ENCODE measurements around the gene GRIN3B. TPM values are rescaled to one million over a fixed set of nuclear protein-coding genes. Genes with fewer than 3 reads are reported as not detected.

Gene GRIN3B
- total and polyA plus RNA-seq, 9 of the 15 experiments (the other 6 are each of a cell fraction or from before 2014, with no cell fraction given): 0.06 to 0.95 (median 0.19) TPM; not detected in 6

DNA sequence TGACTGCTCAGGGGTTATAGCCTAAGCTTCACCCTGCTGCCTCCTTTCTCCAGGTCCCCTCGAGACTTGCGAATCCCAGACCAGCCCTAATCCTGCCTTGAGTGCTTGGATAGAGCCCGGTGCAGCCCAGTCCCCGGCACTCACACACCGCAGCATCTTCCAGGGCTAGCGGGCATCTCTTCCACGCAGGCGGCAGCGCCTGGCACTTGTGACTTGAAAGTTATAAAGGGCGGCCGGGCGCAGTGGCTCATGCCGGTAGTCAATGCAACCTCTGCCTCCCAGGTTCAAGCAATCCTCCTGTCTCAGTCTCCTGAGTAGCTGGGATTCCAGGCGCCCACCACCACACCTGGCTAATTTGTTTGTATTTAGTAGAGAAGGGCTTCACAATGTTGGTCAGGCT is 14.1 kb upstream of the GRIN3B start:
- POLR2A ChIA-PET: interaction anchor here (0.6 to 1.8 kb wide), 2 partner anchors 63 to 67 kb away, joined by 3 to 5 read pairs; no protein-coding TSS in a partner anchor
- no peak overlapping the region for H3K27ac ChIP-seq (ENCODE audit: extremely low read depth, low read depth, low read length)
- no peak for DNase-seq (ENCODE audit: extremely low read depth in 1 of 4, low spot score in 3 of 4)
- H3K9ac ChIP-seq (ENCODE audit: insufficient read depth in 1 of 2, low read depth in 2 of 2, low read length in 2 of 2): peak overlapping the region in 1 of 2 experiments; percentile 98; a peak in 2 of 4 replicates
- TF ChIP-seq RBFOX2 (IDR thresholded peaks at IDR 0.05; ENCODE audit: low read depth, low read length) (peak; percentile 40; the same call in 1 of the 2 replicates), FOXK2 (conservative IDR thresholded peaks at IDR 0.05 in 1 of 2, IDR thresholded peaks at IDR 0.05 in 1 of 2; ENCODE audit: low read depth in 2 of 2) (no peak)
- TF ChIP-seq, protein P1, sequence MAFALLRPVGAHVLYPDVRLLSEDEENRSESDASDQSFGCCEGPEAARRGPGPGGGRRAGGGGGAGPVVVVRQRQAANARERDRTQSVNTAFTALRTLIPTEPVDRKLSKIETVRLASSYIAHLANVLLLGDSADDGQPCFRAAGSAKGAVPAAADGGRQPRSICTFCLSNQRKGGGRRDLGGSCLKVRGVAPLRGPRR (CRISPR knock-in tag; IDR thresholded peaks at IDR 0.05): no peak
- H4K20me1 ChIP-seq (replicated peaks; ENCODE audit: control insufficient read depth, insufficient read depth, low read length): no peaks in the 10 kb centered on the region
- peaks cover 16 to 80% of the 10 kb centered on the region in 2 experiments; a peak in 4 of 5 replicates for H3K4me1 ChIP-seq (replicated peaks in 1 of 2; ENCODE audit: control insufficient read depth in 2 of 2, insufficient read depth in 2 of 2, low read length in 2 of 2)
- intact Hi-C loops (cut with micrococcal nuclease) (no loop called here), in situ Hi-C loops (cut with MboI) (loop anchor here (5.0 kb wide), 1 partner anchor 224 kb away; no protein-coding TSS in a partner anchor)
- no TSS peak for BruUV-seq (replicated peaks)
- no peaks in the 10 kb centered on the region for H3K27me3 ChIP-seq (ENCODE audit: control insufficient read depth in 2 of 2, insufficient read depth in 2 of 2, low read length in 2 of 2)
- no peak for ATAC-seq
- no peak overlapping the region for H3K4me3 ChIP-seq
- no peaks in the 10 kb centered on the region for H3K9me3 ChIP-seq (replicated peaks; ENCODE audit: control insufficient read depth, insufficient read depth, low read depth, low read length)
- H3K9me1 ChIP-seq (ENCODE audit: control insufficient read depth, insufficient read depth, low read length): peaks cover 3% of the 10 kb centered on the region
- WGBS (ENCODE audit: insufficient coverage, low coverage, missing lambda C conversion rate): 90% methylated on average over 14 of the region's 14 CpGs
- H3K36me3 ChIP-seq (ENCODE audit: control insufficient read depth, insufficient read depth, low read length): peaks cover 55% of the 10 kb centered on the region; the same call in 2 of the 3 replicates
- CTCF ChIA-PET (ENCODE audit: low intra/inter-chr PET ratio): no interaction called here
- H2AFZ ChIP-seq (ENCODE audit: low read depth, low read length): no peak overlapping the region
- no peak for FAIRE-seq
- no peak overlapping the region for H3K4me2 ChIP-seq (ENCODE audit: insufficient read depth, low read length)
- peaks cover 23% of the 10 kb centered on the region for H3K79me2 ChIP-seq (ENCODE audit: control insufficient read depth, insufficient read depth, low read length)

DNA sequence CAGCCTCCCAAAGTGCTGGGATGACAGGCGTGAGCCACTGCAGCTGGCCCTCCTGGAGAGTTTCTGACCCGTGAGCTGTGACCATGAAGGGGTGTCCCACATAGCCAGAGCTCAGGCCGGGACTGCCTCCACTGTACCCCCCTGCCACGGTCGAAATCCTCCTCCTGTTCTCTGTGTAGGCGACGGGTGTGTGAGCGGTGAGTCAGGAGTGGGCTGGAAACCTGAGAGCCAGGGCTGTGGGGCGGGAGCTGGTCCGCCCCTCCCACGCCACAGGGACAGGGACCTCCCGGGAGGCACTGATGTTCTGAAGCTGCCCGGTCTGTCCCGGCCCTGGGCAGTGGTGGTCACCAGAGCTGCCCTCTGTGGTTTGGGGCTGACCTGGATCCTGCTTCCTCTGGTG is 12.1 kb upstream of the GRIN3B start:
- Histone ChIP-seq H3K79me2 (ENCODE audit: control insufficient read depth, insufficient read depth, low read length) (peaks cover 23% of the 10 kb centered on the region), H4K20me1 (replicated peaks; ENCODE audit: control insufficient read depth, insufficient read depth, low read length) (no peaks in the 10 kb centered on the region), H3K9me1 (ENCODE audit: control insufficient read depth, insufficient read depth, low read length) (peaks cover 3% of the 10 kb centered on the region), H3K4me1 (replicated peaks in 1 of 2; ENCODE audit: control insufficient read depth in 2 of 2, insufficient read depth in 2 of 2, low read length in 2 of 2) (peaks cover 15 to 79% of the 10 kb centered on the region in 2 experiments; a peak in 4 of 5 replicates), H3K9ac (ENCODE audit: insufficient read depth in 1 of 2, low read depth in 2 of 2, low read length in 2 of 2) (no peak overlapping the region; a peak in 1 of 4 replicates), H3K36me3 (ENCODE audit: control insufficient read depth, insufficient read depth, low read length) (peaks cover 69% of the 10 kb centered on the region; the same call in 2 of the 3 replicates), H3K27me3 (ENCODE audit: control insufficient read depth in 2 of 2, insufficient read depth in 2 of 2, low read length in 2 of 2) (no peaks in the 10 kb centered on the region), H3K27ac (ENCODE audit: extremely low read depth, low read depth, low read length) (no peak overlapping the region), H3K9me3 (replicated peaks; ENCODE audit: control insufficient read depth, insufficient read depth, low read depth, low read length) (no peaks in the 10 kb centered on the region), H2AFZ (ENCODE audit: low read depth, low read length) (no peak overlapping the region), H3K4me2 (ENCODE audit: insufficient read depth, low read length) (no peak overlapping the region), H3K4me3 (no peak overlapping the region)
- TF ChIP-seq L3MBTL2 (IDR thresholded peaks at IDR 0.05) (no peak), DNMT1 (IDR thresholded peaks at IDR 0.05) (no peak), SRSF3 (IDR thresholded peaks at IDR 0.05; ENCODE audit: insufficient read depth, low read length) (no peak), POLR2G (IDR thresholded peaks at IDR 0.05; ENCODE audit: low read depth, low read length) (peak; percentile 52), RBFOX2 (IDR thresholded peaks at IDR 0.05; ENCODE audit: low read depth, low read length) (peak; percentile 48; the same call in 1 of the 2 replicates), IRF2 (CRISPR knock-in tag; IDR thresholded peaks at IDR 0.05) (no peak), CTBP1 (IDR thresholded peaks at IDR 0.05; ENCODE audit: borderline replicate concordance) (no peak)
- TF ChIP-seq, protein P2, sequence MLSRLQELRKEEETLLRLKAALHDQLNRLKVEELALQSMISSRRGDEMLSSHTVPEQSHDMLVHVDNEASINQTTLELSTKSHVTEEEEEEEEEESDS (CRISPR knock-in tag; IDR thresholded peaks at IDR 0.05): no peak
- TF ChIP-seq, protein P3, sequence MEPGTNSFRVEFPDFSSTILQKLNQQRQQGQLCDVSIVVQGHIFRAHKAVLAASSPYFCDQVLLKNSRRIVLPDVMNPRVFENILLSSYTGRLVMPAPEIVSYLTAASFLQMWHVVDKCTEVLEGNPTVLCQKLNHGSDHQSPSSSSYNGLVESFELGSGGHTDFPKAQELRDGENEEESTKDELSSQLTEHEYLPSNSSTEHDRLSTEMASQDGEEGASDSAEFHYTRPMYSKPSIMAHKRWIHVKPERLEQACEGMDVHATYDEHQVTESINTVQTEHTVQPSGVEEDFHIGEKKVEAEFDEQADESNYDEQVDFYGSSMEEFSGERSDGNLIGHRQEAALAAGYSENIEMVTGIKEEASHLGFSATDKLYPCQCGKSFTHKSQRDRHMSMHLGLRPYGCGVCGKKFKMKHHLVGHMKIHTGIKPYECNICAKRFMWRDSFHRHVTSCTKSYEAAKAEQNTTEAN (CRISPR knock-in tag; IDR thresholded peaks at IDR 0.05): no peak
- in situ Hi-C loops (cut with MboI) (loop anchor here (5.0 kb wide), 1 partner anchor 226 kb away; no protein-coding TSS in a partner anchor), intact Hi-C loops (cut with micrococcal nuclease) (no loop called here)
- DNase-seq (ENCODE audit: extremely low read depth in 1 of 4, low spot score in 3 of 4): no peak
- no TSS peak for BruUV-seq (replicated peaks)
- WGBS (ENCODE audit: insufficient coverage, low coverage, missing lambda C conversion rate): 79% methylated on average over 12 of the region's 14 CpGs
- ATAC-seq: no peak
- no peak for FAIRE-seq
- CTCF ChIA-PET (ENCODE audit: low intra/inter-chr PET ratio): no interaction called here
- POLR2A ChIA-PET: interaction anchor here (0.8 to 1.4 kb wide), 2 partner anchors 30 to 281 kb away, joined by 3 to 4 read pairs; partner anchors contain the start of gene CIRBP

Measured in K562 (cell line).